Measurements from ENCODE around the gene RBM26. TPM values are rescaled to one million over a fixed set of nuclear protein-coding genes. Genes with fewer than 3 reads are reported as not detected.

Gene RBM26
- total RNA-seq, 1 experiment from 2014 or later = 70.5 TPM

GRCh38 chr13:79379274-79379673 is 26.8 kb downstream of the RBM26 start:
- Histone ChIP-seq H2BK12ac (ENCODE audit: insufficient read length, low read depth, low read length) (no peak overlapping the region), H2AK5ac (ENCODE audit: insufficient read length, low read length) (no peak overlapping the region), H4K5ac (ENCODE audit: insufficient read length, low read depth, low read length) (no peak overlapping the region), H3K4me2 (ENCODE audit: insufficient read depth, insufficient read length, low read length) (no peak overlapping the region), H3K79me1 (ENCODE audit: insufficient read depth, low read depth, low read length, poor library complexity, severe bottlenecking) (peaks cover 4% of the 10 kb centered on the region), H3K27me3 (ENCODE audit: insufficient read depth, low read length) (no peaks in the 10 kb centered on the region), H2BK5ac (ENCODE audit: insufficient read length, low read length) (no peak overlapping the region), H2AFZ (ENCODE audit: low read length) (no peak overlapping the region), H3K79me2 (ENCODE audit: insufficient read depth, low read length) (peaks cover 10% of the 10 kb centered on the region; the same call in 1 of the 2 replicates), H3K18ac (ENCODE audit: insufficient read length, low read depth, low read length) (no peak overlapping the region), H3K4ac (ENCODE audit: low read depth, low read length) (no peak overlapping the region), H3K23me2 (ENCODE audit: insufficient read length, low read depth, low read length, poor library complexity, severe bottlenecking) (no peaks in the 10 kb centered on the region), H4K20me1 (ENCODE audit: control insufficient read depth, insufficient read depth, insufficient read length) (no peaks in the 10 kb centered on the region), H2BK20ac (ENCODE audit: low read depth, low read length, poor library complexity, severe bottlenecking) (no peak overlapping the region), H3T11ph (ENCODE audit: low read length) (no peak overlapping the region), H2BK15ac (ENCODE audit: low read depth, low read length) (no peak overlapping the region), H3K4me1 (ENCODE audit: insufficient read depth, low read length) (no peaks in the 10 kb centered on the region; the same call in 1 of the 2 replicates), H3K27ac (ENCODE audit: insufficient read length, low read depth, low read length) (no peak overlapping the region), H4K91ac (ENCODE audit: insufficient read length, low read depth, low read length) (no peak overlapping the region), H3K14ac (ENCODE audit: insufficient read depth, low read length) (no peak overlapping the region), H2BK120ac (ENCODE audit: low read depth, low read length, poor library complexity, severe bottlenecking) (no peak overlapping the region), H3K23ac (ENCODE audit: insufficient read length, low read depth, low read length) (no peak overlapping the region), H3K9me3 (ENCODE audit: control insufficient read depth, low read depth, low read length) (no peaks in the 10 kb centered on the region), H3K9ac (ENCODE audit: extremely low read depth, insufficient read length, low read length) (no peak overlapping the region), H4K8ac (replicated peaks; ENCODE audit: insufficient read length, low read depth, low read length) (no peak overlapping the region), H3K56ac (ENCODE audit: insufficient read length, low read depth, low read length) (no peak overlapping the region)
- Mint-ChIP-seq H3K4me1 (peaks cover 16 to 26% of the 10 kb centered on the region in 2 experiments), H3K9me3 (no peaks in the 10 kb centered on the region), H3K4me3 (no peak overlapping the region), H3K27me3 (ENCODE audit: low read depth) (no peaks in the 10 kb centered on the region), H3K36me3 (ENCODE audit: insufficient read depth in 1 of 3, low read depth in 3 of 3) (peaks cover 6 to 25% (median 19%) of the 10 kb centered on the region in 3 experiments; a peak in 6 of 7 replicates), H3K27ac (peak overlapping the region in 1 of 3 experiments; percentile 73; a peak in 2 of 7 replicates)
- DNase-seq = no peak
- no peak for TF ChIP-seq CTCF (conservative IDR thresholded peaks at IDR 0.05)
- WGBS (ENCODE audit: extremely low coverage, insufficient read length, low lambda C conversion rate) = no CpG with 5 or more reads among the region's 5 CpGs
